Astrocyte (in vitro differentiated cells and primary cell): ENCODE data around the gene CBX7. TPM values are rescaled to one million over a fixed set of nuclear protein-coding genes. Genes with fewer than 3 reads are reported as not detected.

Source experiments
- DNase-seq: peaks from one replicate; pipeline ENCODE4 v3.0.0-alpha.2; 2010; ENCODE audit warnings: low read depth
- FAIRE-seq: peaks from 2 replicates; lab custom pipeline; 2011; peaks lifted over from hg19 to GRCh38; lab: Jason Lieb, UNC
- H2AFZ ChIP-seq: 2 replicates; pipeline ENCODE4 v1.6.0; 2012; ENCODE audit warnings: low read depth, low read length, inconsistent platforms
- H3K27ac ChIP-seq: 2 replicates; pipeline ENCODE4 v1.5.1; 2011; ENCODE audit warnings: low read depth, low read length, inconsistent platforms
- H3K27me3 ChIP-seq: 2 replicates; pipeline ENCODE4 v1.6.0; 2011; ENCODE audit warnings: low read length, inconsistent platforms; ENCODE audit not compliant: insufficient read depth
- H3K36me3 ChIP-seq: 2 replicates; pipeline ENCODE4 v1.5.1; 2011; ENCODE audit warnings: low read length, inconsistent platforms; ENCODE audit not compliant: insufficient read depth
- H3K4me1 ChIP-seq: 2 replicates; pipeline ENCODE4 v1.5.1; 2011; ENCODE audit warnings: low read length, inconsistent platforms; ENCODE audit not compliant: insufficient read depth
- H3K4me2 ChIP-seq: 2 replicates; pipeline ENCODE4 v1.6.0; 2012; ENCODE audit warnings: low read length, inconsistent platforms
- H3K4me3 ChIP-seq: 2 replicates; pipeline ENCODE4 v1.5.1; 2011; ENCODE audit warnings: low read depth, mild to moderate bottlenecking, low read length, inconsistent platforms; ENCODE audit not compliant: insufficient read depth
- H3K79me2 ChIP-seq: 2 replicates; pipeline ENCODE4 v1.6.0; 2012; ENCODE audit warnings: mild to moderate bottlenecking, low read length, inconsistent platforms; ENCODE audit not compliant: insufficient read depth
- H3K9ac ChIP-seq: 2 replicates; pipeline ENCODE4 v1.6.0; 2012; ENCODE audit warnings: mild to moderate bottlenecking, low read length, inconsistent platforms
- H3K9me3 ChIP-seq: 2 replicates; pipeline ENCODE4 v1.5.1; 2012; ENCODE audit warnings: low read depth, mild to moderate bottlenecking, low read length, inconsistent platforms; ENCODE audit not compliant: insufficient read depth
- H4K20me1 ChIP-seq: 2 replicates; pipeline ENCODE4 v1.6.0; 2012; ENCODE audit warnings: low read length, inconsistent platforms; ENCODE audit not compliant: insufficient read depth
- H3K27ac Mint-ChIP-seq: one replicate; pipeline ENCODE4 v1.8.0; 2021; ENCODE audit warnings: mild to moderate bottlenecking, mixed read lengths; ENCODE audit not compliant: unreplicated experiment
- H3K27me3 Mint-ChIP-seq: one replicate; pipeline ENCODE4 v1.8.0; 2021; ENCODE audit warnings: low read depth, mixed read lengths; ENCODE audit not compliant: unreplicated experiment
- H3K36me3 Mint-ChIP-seq: one replicate; pipeline ENCODE4 v1.8.0; 2021; ENCODE audit warnings: low read depth, mixed read lengths; ENCODE audit not compliant: unreplicated experiment
- H3K4me1 Mint-ChIP-seq: one replicate; pipeline ENCODE4 v1.8.0; 2021; ENCODE audit warnings: low read depth, mixed read lengths; ENCODE audit not compliant: unreplicated experiment
- H3K4me3 Mint-ChIP-seq: one replicate; pipeline ENCODE4 v1.8.0; 2021; ENCODE audit warnings: mild to moderate bottlenecking, moderate library complexity, mixed read lengths; ENCODE audit not compliant: unreplicated experiment
- H3K9me3 Mint-ChIP-seq: one replicate; pipeline ENCODE4 v1.8.0; 2021; ENCODE audit warnings: mild to moderate bottlenecking, mixed read lengths; ENCODE audit not compliant: unreplicated experiment
- CTCF ChIP-seq: IDR thresholded peaks from 2 replicates; pipeline ENCODE4 v1.5.1; 2011; ENCODE audit warnings: low read depth, mild to moderate bottlenecking, inconsistent platforms, low read length, moderate library complexity; ENCODE audit not compliant: insufficient read depth
- EZH2 ChIP-seq: IDR thresholded peaks from 2 replicates; pipeline ENCODE4 v1.6.1; 2012; ENCODE audit warnings: mild to moderate bottlenecking, low read length, inconsistent platforms; ENCODE audit not compliant: insufficient read depth
- total RNA-seq: library from RNA; stranded (reverse); gene quantifications from 2 replicates; pipeline ENCODE4 v1.2.1, GENCODE V29; 2021

The CBX7 gene
- total RNA-seq, 1 donor from 2014 or later = 1.2 TPM

- H3K9me3 ChIP-seq = no peaks in the 10 kb centered on the region
- Mint-ChIP-seq H3K4me3 (peak overlapping the region; percentile 60), H3K9me3 (peaks cover 5% of the 10 kb centered on the region), H3K27ac (peak overlapping the region; percentile 77), H3K4me1 (peaks cover 37% of the 10 kb centered on the region), H3K27me3 (peaks cover 10% of the 10 kb centered on the region), H3K36me3 (no peaks in the 10 kb centered on the region)
- no peak overlapping the region for H3K9ac ChIP-seq
- H3K27me3 ChIP-seq = no peaks in the 10 kb centered on the region
- H2AFZ ChIP-seq = no peak overlapping the region
- no peaks in the 10 kb centered on the region for H3K79me2 ChIP-seq
- no peak for TF ChIP-seq CTCF
- TF ChIP-seq EZH2 = no peak
- no peaks in the 10 kb centered on the region for H3K36me3 ChIP-seq
- H4K20me1 ChIP-seq = no peaks in the 10 kb centered on the region
- H3K4me3 ChIP-seq = no peak overlapping the region
- DNase-seq (no peak), FAIRE-seq (no peak)
- no peak overlapping the region for H3K4me2 ChIP-seq
- no peak overlapping the region for H3K27ac ChIP-seq
- H3K4me1 ChIP-seq = peaks cover 42% of the 10 kb centered on the region
Observed at GRCh38 chr22:39171623-39172264, 19.3 kb upstream of the CBX7 start.

- H3K27me3 Mint-ChIP-seq = peaks cover 10% of the 10 kb centered on the region
- Histone ChIP-seq H3K36me3 (no peaks in the 10 kb centered on the region), H3K79me2 (no peaks in the 10 kb centered on the region), H3K27me3 (no peaks in the 10 kb centered on the region), H3K27ac (no peak overlapping the region), H3K4me3 (no peak overlapping the region), H3K4me1 (peaks cover 35% of the 10 kb centered on the region), H2AFZ (no peak overlapping the region), H4K20me1 (no peaks in the 10 kb centered on the region), H3K4me2 (peak overlapping the region; percentile 69), H3K9ac (no peak overlapping the region), H3K9me3 (no peaks in the 10 kb centered on the region)
- H3K36me3 Mint-ChIP-seq = no peaks in the 10 kb centered on the region
- DNase-seq = peak; percentile 21
- TF ChIP-seq EZH2 = no peak
- peak; percentile 61 for TF ChIP-seq CTCF
- H3K4me3 Mint-ChIP-seq = no peak overlapping the region
- H3K27ac Mint-ChIP-seq = no peak overlapping the region
- no peak for FAIRE-seq
- H3K4me1 Mint-ChIP-seq = peaks cover 35% of the 10 kb centered on the region
- H3K9me3 Mint-ChIP-seq = peaks cover 5% of the 10 kb centered on the region
Observed at GRCh38 chr22:39170825-39171622, 18.5 kb upstream of the CBX7 start.
